Cardiac septum (tissue), 1 donor: ENCODE data around the gene DEPP1. TPM values are rescaled to one million over a fixed set of nuclear protein-coding genes. Genes with fewer than 3 reads are reported as not detected.

ENCODE experiments used
- DNase-seq: peaks from one replicate; pipeline ENCODE4 v3.0.0-alpha.2; 2020; ENCODE audit warnings: low spot score
- intact Hi-C: fragments of 100-400 bp; cut with DNase I; formaldehyde crosslinking; loops from one replicate; pipeline ENCODE4 v1.14.0; 2022
- total RNA-seq: library from RNA; stranded (reverse); fragmentation: NEBNext Ultra II Directional; extraction: Animal tissue kit (Norgen Biotek cat#: 25700); gene quantifications from one replicate; pipeline ENCODE4 v1.2.1, GENCODE V29; 2021
- donor health status: DM: no; HTN: no; CAD: no.

Gene DEPP1
- total RNA-seq, 1 donor from 2014 or later = 45.5 TPM

DNA sequence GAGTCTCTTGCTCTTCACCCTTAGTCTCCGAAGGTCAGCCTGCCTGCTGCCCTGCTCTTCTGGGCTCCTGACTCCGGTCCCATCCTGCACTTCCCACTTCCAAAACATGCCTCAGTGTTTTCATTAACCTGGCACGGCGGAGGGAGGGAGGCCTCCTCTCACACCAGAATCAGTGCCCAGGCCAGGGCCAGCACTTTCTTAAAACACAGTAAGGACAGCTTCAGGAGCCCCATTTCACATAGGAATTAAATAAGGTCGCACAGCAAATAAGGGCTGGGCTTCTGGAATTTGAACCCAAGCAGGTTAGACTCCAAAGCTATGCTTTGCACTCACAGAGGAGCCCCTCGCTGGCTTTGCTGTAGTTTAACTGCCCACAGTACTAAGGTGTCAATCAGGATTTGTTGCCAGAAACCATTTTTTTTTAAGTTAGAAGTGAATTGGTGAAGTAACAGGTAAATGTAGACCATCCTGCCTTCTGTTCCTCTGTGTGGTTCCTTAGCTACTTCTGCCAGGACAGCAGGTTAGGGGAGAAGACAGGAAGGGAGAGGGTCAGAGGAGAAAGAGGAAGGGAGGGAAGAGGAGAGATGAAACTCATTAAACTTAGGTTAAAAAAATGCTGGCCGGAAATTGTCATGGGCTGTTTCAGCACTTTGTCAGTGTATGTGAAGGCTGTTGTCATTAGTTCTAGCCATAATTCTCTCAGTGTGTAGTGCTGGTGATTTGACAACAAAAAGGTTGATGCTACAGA is 18.0 kb downstream of the DEPP1 start:
- no peak for DNase-seq
- intact Hi-C loops = no loop called here

DNA sequence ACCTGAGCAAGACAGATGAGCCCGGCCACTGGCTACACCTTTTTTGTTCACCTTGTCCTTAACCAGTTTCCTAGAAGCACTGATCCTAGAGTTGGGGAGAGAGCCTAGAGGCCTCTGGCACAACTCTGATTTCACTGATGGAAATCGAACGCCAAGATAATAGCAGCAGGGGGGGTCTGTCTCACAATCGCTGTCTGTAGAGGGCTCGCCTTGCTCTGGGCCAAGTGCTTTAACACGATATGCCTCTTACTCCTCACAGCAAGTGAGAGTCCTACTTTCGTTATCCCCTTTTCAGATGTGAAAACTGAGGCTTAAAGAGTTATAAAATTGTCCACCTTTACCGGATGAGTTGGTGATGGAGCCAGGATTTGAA is 18.5 kb downstream of the DEPP1 start:
- intact Hi-C loops = no loop called here
- no peak for DNase-seq

- intact Hi-C loops = loop anchor here (2.0 kb wide), 1 partner anchor 19 kb away; the partner anchor contains the start of gene DEPP1
- DNase-seq = peak; percentile 99
Observed at GRCh38 chr10:44959247-44960087, 19.1 kb downstream of the DEPP1 start, which contains the start of gene RASSF4. Gene RASSF4 (plus strand): TSS chr10:44959802. CDS start chr10:44970203, 10,401 bp downstream.

GRCh38 chr10:44958898-44959246 is 19.7 kb downstream of the DEPP1 start:
- DNase-seq = no peak
- intact Hi-C loops = loop anchor here (2.0 kb wide), 1 partner anchor 20 kb away; the partner anchor contains the start of gene DEPP1

- intact Hi-C loops = loop anchor here (2.0 kb wide), 1 partner anchor 20 kb away; the partner anchor contains the start of gene DEPP1
- no peak for DNase-seq
Observed at GRCh38 chr10:44958196-44958897, 20.3 kb downstream of the DEPP1 start.

DNA sequence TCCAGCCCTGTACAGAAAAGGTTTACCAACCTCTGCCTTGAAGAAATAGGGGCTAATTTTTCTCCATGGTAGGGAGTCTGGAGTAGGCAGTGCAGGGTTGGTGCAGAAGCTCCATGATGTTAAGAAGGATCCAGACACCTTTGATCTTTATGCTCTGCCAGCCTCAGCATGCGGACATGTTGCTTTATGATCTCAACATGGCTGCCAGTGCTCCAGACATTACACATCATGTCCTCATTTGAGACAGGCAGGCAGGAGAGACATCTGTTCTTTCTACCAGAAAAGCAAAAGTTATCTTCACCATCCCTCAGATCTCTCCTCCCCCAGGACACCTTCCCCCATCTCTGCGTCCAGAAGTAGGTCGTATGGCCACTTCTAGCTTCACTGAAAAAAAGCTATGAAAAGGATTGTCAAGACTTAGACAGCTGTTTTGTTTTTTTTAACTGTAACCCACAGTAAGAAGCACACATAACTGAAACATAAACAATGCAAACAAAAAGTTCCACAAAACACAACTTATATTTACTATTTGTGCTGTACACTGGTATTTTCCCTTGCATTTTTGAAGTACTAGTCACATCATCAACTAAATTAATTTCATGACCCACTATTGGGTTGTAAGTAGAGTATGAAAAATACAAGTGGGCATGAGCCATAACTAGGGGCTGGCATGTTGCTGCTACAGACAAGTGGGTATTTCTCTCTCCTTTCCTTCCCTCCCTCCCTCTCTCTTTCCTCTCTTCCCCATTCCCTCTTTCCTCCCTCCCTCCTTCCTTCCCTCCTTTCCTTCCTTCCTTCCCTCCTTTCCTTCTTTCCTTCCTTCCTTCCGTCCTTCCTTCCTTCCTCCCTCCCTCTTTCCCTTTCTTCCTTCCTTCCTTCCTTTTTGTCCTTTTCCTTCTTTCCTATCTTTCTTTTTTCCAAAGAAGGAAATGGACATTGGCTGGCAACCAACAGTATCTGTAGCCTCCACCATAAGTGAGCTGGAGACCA is 21.6 kb downstream of the DEPP1 start:
- no peak for DNase-seq
- intact Hi-C loops = no loop called here

DNA sequence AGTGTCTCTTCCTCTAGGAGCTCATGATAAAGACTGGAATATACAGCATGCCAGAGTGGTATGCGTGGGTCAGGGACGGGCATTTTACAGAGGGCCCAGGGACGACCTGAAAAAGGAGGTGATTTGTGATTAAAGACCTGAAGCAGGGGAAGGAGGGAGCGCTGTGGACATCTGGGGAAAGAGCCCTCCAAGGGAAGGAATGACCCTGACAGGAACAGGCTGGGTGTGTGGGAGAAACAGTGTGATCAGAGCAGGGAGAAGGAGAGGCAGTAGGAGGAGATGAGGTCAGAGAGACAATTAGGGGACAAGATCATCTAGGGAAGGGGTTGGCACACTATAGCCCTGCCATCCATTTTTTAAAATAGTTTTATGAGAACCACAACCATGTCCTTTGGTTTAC is 22.4 kb downstream of the DEPP1 start:
- no peak for DNase-seq
- intact Hi-C loops = no loop called here

DNA sequence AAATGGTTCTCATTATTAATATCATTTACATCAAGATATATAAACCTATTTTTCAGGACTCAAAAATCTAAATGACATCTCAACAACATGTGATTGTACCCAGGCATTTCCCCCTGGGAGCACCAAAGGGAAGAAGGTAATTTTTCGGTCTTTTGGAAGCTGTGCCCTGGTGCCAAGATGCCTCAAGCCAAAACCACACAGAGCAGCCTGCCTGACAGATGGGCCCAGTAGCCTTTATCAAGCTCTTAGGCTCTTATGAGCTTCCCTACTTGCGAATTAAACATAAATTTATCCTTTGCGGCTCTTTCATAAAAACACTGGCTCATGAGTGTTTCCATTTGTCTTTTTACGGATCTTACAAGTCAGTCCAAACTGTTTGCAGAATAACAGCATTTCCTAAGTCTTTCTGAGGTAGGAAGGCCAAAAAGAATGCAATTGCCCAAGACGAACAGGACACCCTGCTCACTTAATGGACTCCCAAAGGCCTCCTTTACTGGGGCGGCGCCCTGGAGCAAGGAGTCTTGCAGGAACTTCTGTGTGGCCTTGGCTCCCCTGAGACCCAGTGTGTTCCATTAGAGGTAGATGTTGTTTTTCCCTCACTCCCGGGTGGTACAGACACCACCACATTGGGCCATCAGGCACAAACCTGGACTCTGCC is 23.1 kb downstream of the DEPP1 start:
- no peak for DNase-seq
- intact Hi-C loops = no loop called here

GRCh38 chr10:44954962-44955361 is 23.6 kb downstream of the DEPP1 start:
- no peak for DNase-seq
- intact Hi-C loops = no loop called here

GRCh38 chr10:44954042-44954441 is 24.6 kb downstream of the DEPP1 start:
- DNase-seq = no peak
- intact Hi-C loops = no loop called here

DNA sequence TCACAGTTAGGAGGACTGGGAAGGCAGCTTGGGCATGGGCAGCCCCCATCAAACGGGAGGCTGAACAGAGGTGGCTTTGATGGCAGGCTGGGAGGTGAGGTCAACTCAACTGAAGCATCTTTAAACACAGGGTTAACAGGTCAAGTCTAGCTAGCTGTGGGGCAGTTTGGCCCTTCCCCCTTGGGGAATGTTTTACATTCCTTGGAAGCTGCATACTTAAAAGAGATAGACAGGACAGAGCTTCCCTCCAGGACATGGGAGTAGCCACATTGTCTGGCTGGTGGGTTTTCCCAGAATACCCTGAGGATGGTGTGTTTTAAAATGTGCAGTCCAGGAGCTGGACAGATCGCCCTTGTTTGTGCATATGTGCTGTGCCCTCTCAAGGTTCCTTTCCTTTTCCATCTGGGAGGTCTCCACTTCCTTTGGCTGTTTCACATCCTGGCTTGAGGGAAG is 25.8 kb downstream of the DEPP1 start:
- intact Hi-C loops = no loop called here

DNA sequence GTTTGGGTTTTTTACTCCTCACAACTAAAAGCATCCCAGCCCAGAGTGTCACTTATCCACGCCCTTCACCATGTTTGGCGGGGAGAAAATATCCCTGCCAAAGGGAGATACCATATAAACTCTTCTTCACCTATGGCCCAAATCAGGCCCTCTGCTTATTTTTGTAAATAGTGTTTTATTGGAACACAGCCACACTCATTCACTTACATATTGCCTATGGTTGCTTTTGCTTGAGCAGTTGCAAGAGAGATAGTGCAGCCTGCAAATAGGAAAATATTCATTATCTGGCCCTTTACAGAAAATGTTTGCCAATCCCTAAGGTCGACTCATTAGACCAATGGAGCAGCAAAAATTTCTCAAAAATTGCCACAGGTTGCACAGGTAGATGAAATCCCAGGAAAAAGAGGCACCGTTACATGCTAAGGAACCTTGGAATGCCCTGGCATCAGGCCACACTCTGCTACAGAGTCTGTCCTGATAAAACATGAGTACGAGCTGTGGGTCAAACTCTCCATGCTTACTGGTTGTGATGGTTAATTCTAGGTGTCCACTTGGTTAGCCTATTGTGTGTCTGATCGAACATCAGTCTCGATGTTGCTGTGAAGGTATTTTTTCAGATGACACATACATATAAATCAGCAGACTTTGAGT is 26.9 kb downstream of the DEPP1 start:
- intact Hi-C loops = no loop called here
- DNase-seq = no peak

More for the DNA sequence above, 25.8 kb downstream of the DEPP1 start:
- no peak for DNase-seq

DNA sequence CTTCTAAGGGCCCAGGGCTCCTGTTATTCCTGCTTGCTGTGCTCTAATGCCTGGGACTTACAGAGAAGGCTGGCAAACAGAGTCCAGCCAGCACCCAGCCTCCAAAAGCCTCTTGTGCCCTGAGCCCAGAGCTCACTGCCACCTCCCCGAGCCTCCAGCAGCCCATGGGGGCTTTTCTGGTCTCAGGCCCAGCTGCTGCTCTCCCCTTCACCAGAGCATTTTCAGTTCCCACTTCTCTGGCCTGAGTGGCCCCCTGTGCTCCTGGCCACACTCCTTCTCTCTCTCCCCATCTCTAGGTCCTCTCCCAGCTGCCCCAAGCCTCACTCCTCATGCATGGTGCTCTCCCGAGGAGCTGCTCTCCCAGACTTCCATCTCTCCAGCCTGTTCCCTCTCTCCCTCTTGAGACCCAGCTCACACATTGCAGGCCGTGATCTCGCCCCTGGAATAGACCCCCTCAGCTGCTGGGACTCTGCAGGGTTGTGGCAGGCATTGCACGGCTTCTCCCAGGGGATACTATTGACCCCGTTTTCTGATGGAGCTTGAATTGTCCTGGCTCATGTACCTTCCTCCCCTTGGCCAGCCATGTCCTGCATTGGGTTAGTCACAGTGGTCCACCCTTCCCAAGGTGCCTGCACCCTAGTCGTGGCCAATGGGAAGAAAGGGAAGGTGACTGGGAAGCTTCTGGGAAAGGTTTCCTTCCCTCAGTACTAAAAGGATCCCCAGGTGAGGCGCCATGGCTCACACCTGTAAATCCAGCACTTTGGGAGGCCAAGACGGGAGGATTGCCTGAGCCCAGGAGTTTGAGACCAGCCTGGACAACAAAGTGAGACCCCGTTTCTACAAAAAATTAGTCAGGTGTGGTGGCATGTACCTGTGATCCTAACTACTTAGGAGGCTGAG is 28.0 kb downstream of the DEPP1 start:
- intact Hi-C loops = no loop called here
- no peak for DNase-seq

- intact Hi-C loops = no loop called here
Observed at GRCh38 chr10:44949915-44950314, 28.7 kb downstream of the DEPP1 start.

DNA sequence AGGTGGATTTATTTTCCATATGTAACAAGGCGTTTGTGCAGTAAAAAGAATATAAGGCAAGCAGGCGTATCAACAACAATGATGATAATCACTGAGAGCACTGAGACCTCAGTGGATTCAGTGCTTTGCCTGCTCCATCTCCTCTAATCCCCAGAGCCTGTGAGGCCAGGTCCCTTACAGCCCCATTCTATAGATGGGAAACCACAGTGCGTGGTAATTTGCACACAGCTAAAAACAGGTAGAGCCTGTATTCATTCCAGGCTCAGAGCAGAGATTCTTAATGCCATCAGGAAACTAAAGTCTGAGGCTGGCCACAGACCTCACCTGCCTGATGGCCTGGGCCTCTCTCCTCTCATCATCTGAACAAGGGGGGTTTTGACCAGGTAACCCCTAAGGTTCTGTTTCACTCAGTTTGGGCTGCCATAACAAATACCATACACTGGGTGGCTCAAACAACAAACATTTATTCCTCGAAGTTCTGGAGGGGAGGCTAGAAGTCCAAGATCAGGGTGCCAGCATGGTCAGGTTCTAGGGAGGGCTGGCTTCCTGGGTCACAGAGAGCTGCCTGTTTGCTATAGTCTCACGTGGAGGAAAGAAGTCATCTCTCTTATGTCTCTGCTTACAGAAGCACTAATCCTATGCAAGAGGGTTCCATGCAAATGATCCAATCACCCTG is 29.3 kb downstream of the DEPP1 start:
- intact Hi-C loops = no loop called here
- DNase-seq = no peak

More at GRCh38 chr10:44949915-44950314, 28.7 kb downstream of the DEPP1 start:
- DNase-seq = no peak

- DNase-seq = no peak
- intact Hi-C loops = no loop called here
Observed at GRCh38 chr10:44948642-44949041, 30.0 kb downstream of the DEPP1 start.
